ENCODE measurements around the gene ABHD18.
"Not testable (repeated sequence)": the region's sequence is repeated elsewhere in the genome, so short reads cannot be mapped to it uniquely, and the experiment has no call there.

The ABHD18 gene

GRCh38 chr4:128047514-128047913 lies 82.3 kb downstream of the ABHD18 start:
- not testable (repeated sequence) for H3K4me3 ChIP-seq (ENCODE audit: low read depth, low read length); H3K9ac ChIP-seq (ENCODE audit: low read length); H3K36me3 ChIP-seq (ENCODE audit: control insufficient read depth, insufficient read depth, low read length); H3K27ac ChIP-seq (ENCODE audit: low read depth, low read length); H3K27me3 ChIP-seq (ENCODE audit: control insufficient read depth, insufficient read depth, low read length); H3K4me1 ChIP-seq (ENCODE audit: control insufficient read depth, insufficient read depth, low read length); H3K9me3 ChIP-seq (ENCODE audit: control insufficient read depth, insufficient read depth, low read depth, low read length)

GRCh38 chr4:128051229-128051628 lies 86.0 kb downstream of the ABHD18 start:
- not testable (repeated sequence) for H3K4me3 ChIP-seq (ENCODE audit: low read depth, low read length); H3K27me3 ChIP-seq (ENCODE audit: control insufficient read depth, insufficient read depth, low read length); H3K9ac ChIP-seq (ENCODE audit: low read length); H3K4me1 ChIP-seq (ENCODE audit: control insufficient read depth, insufficient read depth, low read length); H3K9me3 ChIP-seq (ENCODE audit: control insufficient read depth, insufficient read depth, low read depth, low read length); H3K36me3 ChIP-seq (ENCODE audit: control insufficient read depth, insufficient read depth, low read length); H3K27ac ChIP-seq (ENCODE audit: low read depth, low read length)

- H3K27me3 ChIP-seq (ENCODE audit: control insufficient read depth, insufficient read depth, low read length); H3K36me3 ChIP-seq (ENCODE audit: control insufficient read depth, insufficient read depth, low read length); H3K4me1 ChIP-seq (ENCODE audit: control insufficient read depth, insufficient read depth, low read length); H3K4me3 ChIP-seq (ENCODE audit: low read depth, low read length); H3K9me3 ChIP-seq (ENCODE audit: control insufficient read depth, insufficient read depth, low read depth, low read length): not testable (repeated sequence)
- H3K9ac ChIP-seq (ENCODE audit: low read length): peak overlapping the region; percentile 54
- H3K27ac ChIP-seq (ENCODE audit: low read depth, low read length): peak overlapping the region; percentile 79
Measured at GRCh38 chr4:128054907-128055306, 89.7 kb downstream of the ABHD18 start.

GRCh38 chr4:128055441-128056206 lies 90.4 kb downstream of the ABHD18 start:
- not testable (repeated sequence) for H3K27me3 ChIP-seq (ENCODE audit: control insufficient read depth, insufficient read depth, low read length); H3K9me3 ChIP-seq (ENCODE audit: control insufficient read depth, insufficient read depth, low read depth, low read length); H3K4me3 ChIP-seq (ENCODE audit: low read depth, low read length); H3K36me3 ChIP-seq (ENCODE audit: control insufficient read depth, insufficient read depth, low read length)
- peak overlapping the region; percentile 83 for H3K9ac ChIP-seq (ENCODE audit: low read length)
- peaks cover 11% of the 10 kb centered on the region for H3K4me1 ChIP-seq (ENCODE audit: control insufficient read depth, insufficient read depth, low read length)
- peak overlapping the region; percentile 79 for H3K27ac ChIP-seq (ENCODE audit: low read depth, low read length)

- no peak overlapping the region for H3K4me3 ChIP-seq (ENCODE audit: low read depth, low read length)
- H3K27ac ChIP-seq (ENCODE audit: low read depth, low read length): no peak overlapping the region; the same call in 1 of the 2 replicates
- H3K9me3 ChIP-seq (ENCODE audit: control insufficient read depth, insufficient read depth, low read depth, low read length): no peaks in the 10 kb centered on the region
- H3K27me3 ChIP-seq (ENCODE audit: control insufficient read depth, insufficient read depth, low read length): no peaks in the 10 kb centered on the region
- H3K36me3 ChIP-seq (ENCODE audit: control insufficient read depth, insufficient read depth, low read length): no peaks in the 10 kb centered on the region
- H3K9ac ChIP-seq (ENCODE audit: low read length): no peak overlapping the region
- H3K4me1 ChIP-seq (ENCODE audit: control insufficient read depth, insufficient read depth, low read length): peaks cover 11% of the 10 kb centered on the region
Measured at GRCh38 chr4:128056396-128056795, 91.2 kb downstream of the ABHD18 start.

- H3K27ac ChIP-seq (ENCODE audit: low read depth, low read length): peak overlapping the region; percentile 94
- H3K4me3 ChIP-seq (ENCODE audit: low read depth, low read length): peak overlapping the region; percentile 72
- H3K27me3 ChIP-seq (ENCODE audit: control insufficient read depth, insufficient read depth, low read length): no peaks in the 10 kb centered on the region
- H3K36me3 ChIP-seq (ENCODE audit: control insufficient read depth, insufficient read depth, low read length): no peaks in the 10 kb centered on the region
- no peaks in the 10 kb centered on the region for H3K9me3 ChIP-seq (ENCODE audit: control insufficient read depth, insufficient read depth, low read depth, low read length)
- H3K4me1 ChIP-seq (ENCODE audit: control insufficient read depth, insufficient read depth, low read length): peaks cover 6% of the 10 kb centered on the region; the same call in 1 of the 2 replicates
- H3K9ac ChIP-seq (ENCODE audit: low read length): peak overlapping the region; percentile 95
Measured at GRCh38 chr4:128060121-128060698, 95.0 kb downstream of the ABHD18 start.

- Histone ChIP-seq H3K9ac (ENCODE audit: low read length) (peak within 1 kb of the TSS; percentile 95), H3K4me1 (ENCODE audit: control insufficient read depth, insufficient read depth, low read length) (peaks cover 4% of the 10 kb centered on the region; the same call in 1 of the 2 replicates), H3K27ac (ENCODE audit: low read depth, low read length) (peak within 1 kb of the TSS; percentile 94), H3K27me3 (ENCODE audit: control insufficient read depth, insufficient read depth, low read length) (no peaks in the 10 kb centered on the region), H3K36me3 (ENCODE audit: control insufficient read depth, insufficient read depth, low read length) (no peaks in the 10 kb centered on the region), H3K9me3 (ENCODE audit: control insufficient read depth, insufficient read depth, low read depth, low read length) (no peaks in the 10 kb centered on the region), H3K4me3 (ENCODE audit: low read depth, low read length) (peak within 1 kb of the TSS; percentile 72)
Measured at GRCh38 chr4:128060699-128061565, 95.7 kb downstream of the ABHD18 start, which contains the start of gene LARP1B. Gene LARP1B (plus strand): TSS chr4:128061312. CDS start chr4:128074952, 13,640 bp downstream.

- Histone ChIP-seq H3K9ac (ENCODE audit: low read length) (peak overlapping the region; percentile 95), H3K4me3 (ENCODE audit: low read depth, low read length) (peak overlapping the region; percentile 72), H3K9me3 (ENCODE audit: control insufficient read depth, insufficient read depth, low read depth, low read length) (no peaks in the 10 kb centered on the region), H3K36me3 (ENCODE audit: control insufficient read depth, insufficient read depth, low read length) (no peaks in the 10 kb centered on the region), H3K4me1 (ENCODE audit: control insufficient read depth, insufficient read depth, low read length) (peaks cover 6% of the 10 kb centered on the region; the same call in 1 of the 2 replicates), H3K27me3 (ENCODE audit: control insufficient read depth, insufficient read depth, low read length) (no peaks in the 10 kb centered on the region), H3K27ac (ENCODE audit: low read depth, low read length) (peak overlapping the region; percentile 74; the same call in 1 of the 2 replicates)
Measured at GRCh38 chr4:128061566-128062536, 96.6 kb downstream of the ABHD18 start.

- H3K9me3 ChIP-seq (ENCODE audit: control insufficient read depth, insufficient read depth, low read depth, low read length); H3K9ac ChIP-seq (ENCODE audit: low read length); H3K4me3 ChIP-seq (ENCODE audit: low read depth, low read length); H3K27me3 ChIP-seq (ENCODE audit: control insufficient read depth, insufficient read depth, low read length); H3K36me3 ChIP-seq (ENCODE audit: control insufficient read depth, insufficient read depth, low read length); H3K4me1 ChIP-seq (ENCODE audit: control insufficient read depth, insufficient read depth, low read length); H3K27ac ChIP-seq (ENCODE audit: low read depth, low read length): not testable (repeated sequence)
Measured at GRCh38 chr4:128066453-128066820, 101.2 kb downstream of the ABHD18 start.

GRCh38 chr4:128068918-128069317 lies 103.7 kb downstream of the ABHD18 start:
- Histone ChIP-seq H3K4me3 (ENCODE audit: low read depth, low read length) (no peak overlapping the region), H3K27ac (ENCODE audit: low read depth, low read length) (no peak overlapping the region), H3K9ac (ENCODE audit: low read length) (no peak overlapping the region), H3K4me1 (ENCODE audit: control insufficient read depth, insufficient read depth, low read length) (peaks cover 3% of the 10 kb centered on the region; the same call in 1 of the 2 replicates), H3K9me3 (ENCODE audit: control insufficient read depth, insufficient read depth, low read depth, low read length) (no peaks in the 10 kb centered on the region), H3K36me3 (ENCODE audit: control insufficient read depth, insufficient read depth, low read length) (no peaks in the 10 kb centered on the region), H3K27me3 (ENCODE audit: control insufficient read depth, insufficient read depth, low read length) (no peaks in the 10 kb centered on the region)

Data from HUES6 (cell line).